GM23338 (cell line): Measurements from ENCODE around the gene NLRP1. TPM values are rescaled to one million over a fixed set of nuclear protein-coding genes. Genes with fewer than 3 reads are reported as not detected.

Experiments
- ATAC-seq: fragments of 200-7000 bp; cut with Tn5 transposase; 3 replicates; pipeline ENCODE4 v1.9.1; 2020
- DNase-seq: peaks from one replicate; pipeline ENCODE4 v3.0.0-alpha.2; 2015; ENCODE audit warnings: low spot score
- H2AFZ ChIP-seq: fragments of 200-600 bp; sonication (generic); 2 replicates; pipeline ENCODE4 v1.8.0; 2016; ENCODE audit warnings: antibody characterized with exemption, mild to moderate bottlenecking, moderate library complexity
- H3F3A ChIP-seq: fragments of 200-600 bp; sonication (generic); replicated peaks from 2 replicates; pipeline ENCODE4 v1.8.0; 2017; ENCODE audit warnings: antibody characterized with exemption, mixed run types, low read depth
- H3K27ac ChIP-seq: fragments of 200-600 bp; sonication (generic); 2 replicates; pipeline ENCODE4 v1.6.1; 2016; ENCODE audit warnings: low read depth
- H3K27me3 ChIP-seq: fragments of 200-600 bp; sonication (generic); 2 replicates; pipeline ENCODE4 v1.8.0; 2016; ENCODE audit warnings: mild to moderate bottlenecking, mixed run types, moderate library complexity; ENCODE audit not compliant: insufficient read depth
- H3K36me3 ChIP-seq: fragments of 200-600 bp; sonication (generic); 2 replicates; pipeline ENCODE4 v1.8.0; 2016; ENCODE audit warnings: mild to moderate bottlenecking; ENCODE audit not compliant: insufficient read depth
- H3K4me1 ChIP-seq: fragments of 200-600 bp; sonication (generic); 2 replicates; pipeline ENCODE4 v1.8.0; 2016; ENCODE audit warnings: mild to moderate bottlenecking, moderate library complexity; ENCODE audit not compliant: insufficient read depth
- H3K4me2 ChIP-seq: fragments of 200-600 bp; sonication (generic); 2 replicates; pipeline ENCODE4 v1.7.1; 2017; ENCODE audit warnings: mixed run types
- H3K4me3 ChIP-seq: fragments of 200-600 bp; sonication (generic); 2 replicates; pipeline ENCODE4 v1.6.1; 2016; ENCODE audit warnings: mixed run types
- H3K79me2 ChIP-seq: fragments of 200-600 bp; sonication (generic); replicated peaks from 2 replicates; pipeline ENCODE4 v1.8.0; 2017; ENCODE audit warnings: mild to moderate bottlenecking; ENCODE audit not compliant: insufficient read depth
- H3K9me2 ChIP-seq: fragments of 200-600 bp; sonication (generic); 2 replicates; pipeline ENCODE4 v1.8.0; 2017; ENCODE audit not compliant: insufficient read depth
- H4K20me1 ChIP-seq: fragments of 200-600 bp; sonication (generic); replicated peaks from 2 replicates; pipeline ENCODE4 v1.8.0; 2017; ENCODE audit warnings: mild to moderate bottlenecking; ENCODE audit not compliant: insufficient read depth
- H3K27ac Mint-ChIP-seq: 2 replicates; pipeline ENCODE4 v1.8.0; 2020; ENCODE audit warnings: inconsistent platforms, mild to moderate bottlenecking, moderate library complexity, mixed read lengths
- H3K27me3 Mint-ChIP-seq: 3 replicates; pipeline ENCODE4 v1.8.0; 2022; ENCODE audit warnings: low read depth, mild to moderate bottlenecking, moderate library complexity, mixed read lengths, inconsistent platforms; ENCODE audit not compliant: insufficient read depth, poor library complexity
- H3K36me3 Mint-ChIP-seq: 3 replicates; pipeline ENCODE4 v1.8.0; 2021; ENCODE audit warnings: low read depth, mild to moderate bottlenecking, inconsistent platforms, moderate library complexity, mixed read lengths
- H3K4me1 Mint-ChIP-seq: 3 replicates; pipeline ENCODE4 v1.8.0; 2020; ENCODE audit warnings: mild to moderate bottlenecking, inconsistent platforms, mixed read lengths
- H3K4me3 Mint-ChIP-seq: 3 replicates; pipeline ENCODE4 v1.8.0; 2021; ENCODE audit warnings: moderate library complexity, mild to moderate bottlenecking, inconsistent platforms, mixed read lengths
- H3K9me3 Mint-ChIP-seq: 3 replicates; pipeline ENCODE4 v1.8.0; 2020; ENCODE audit warnings: moderate library complexity, mild to moderate bottlenecking, inconsistent platforms, mixed read lengths
- CREB1 ChIP-seq: fragments of 250-450 bp; sonication (Bioruptor Pico); IDR thresholded peaks from 2 replicates; pipeline ENCODE4 v1.5.0; 2020; ENCODE audit warnings: low read depth, mild to moderate bottlenecking, moderate library complexity
- EZH2 ChIP-seq: fragments of 200-600 bp; sonication (generic); IDR thresholded peaks from one replicate; pipeline ENCODE4 v1.8.0; 2017; ENCODE audit warnings: antibody characterized with exemption, mild to moderate bottlenecking, low read depth; ENCODE audit not compliant: unreplicated experiment
- EZH2phosphoT487 ChIP-seq: fragments of 200-600 bp; sonication (generic); IDR thresholded peaks from one replicate; pipeline ENCODE4 v1.8.1; 2018; ENCODE audit warnings: antibody characterized with exemption; ENCODE audit not compliant: unreplicated experiment
- JUNB ChIP-seq: IDR thresholded peaks from one replicate; pipeline ENCODE4 v1.6.1; 2016; ENCODE audit warnings: antibody characterized with exemption; ENCODE audit not compliant: unreplicated experiment
- NANOG ChIP-seq: IDR thresholded peaks from 2 replicates; pipeline ENCODE4 v1.6.1; 2016; ENCODE audit warnings: antibody characterized with exemption, borderline replicate concordance
- POLR2AphosphoS5 ChIP-seq: IDR thresholded peaks from 2 replicates; pipeline ENCODE4 v1.6.1; 2016; ENCODE audit warnings: antibody characterized with exemption, low read depth
- STAT1 ChIP-seq: IDR thresholded peaks from one replicate; pipeline ENCODE4 v1.6.1; 2016; ENCODE audit warnings: antibody characterized with exemption; ENCODE audit not compliant: unreplicated experiment
- ZNF114 ChIP-seq: fragments of 250-450 bp; sonication (Bioruptor Pico); IDR thresholded peaks from 2 replicates; pipeline ENCODE4 v1.5.0; 2020; ENCODE audit warnings: mild to moderate bottlenecking, moderate library complexity
- ZNF331 ChIP-seq: fragments of 250-450 bp; sonication (Bioruptor Pico); IDR thresholded peaks from 2 replicates; pipeline ENCODE4 v1.5.0; 2020; ENCODE audit warnings: low read depth, mild to moderate bottlenecking, moderate library complexity
- polyA plus RNA-seq: library from polyadenylated mRNA; unstranded; fragments of >200 nt; fragmentation: Nextera tagmentation; extraction: Ambion mirVana; gene quantifications from 2 replicates; pipeline ENCODE4 v1.2.1, GENCODE V29; 2016
- total RNA-seq: library from RNA; depleted of rRNA; stranded (reverse); fragments of >200 nt; shearing (Covaris generic); gene quantifications from 2 replicates; pipeline ENCODE4 v1.2.3, GENCODE V29; 2014
- TF ChIP-seq, protein P1 (sequence below), 2 experiments: fragments of 200-600 bp in 1 of 2; sonication (generic) in 1 of 2; conservative IDR thresholded peaks; 2 replicates each; pipeline versions ENCODE4 v1.5.1 to v1.6.1; 2016 to 2017; ENCODE audit warnings: antibody characterized with exemption in 2 of 2, low read depth in 2 of 2, mild to moderate bottlenecking in 2 of 2, moderate library complexity in 1 of 2
- TF ChIP-seq, protein P2 (sequence below): IDR thresholded peaks from 2 replicates; pipeline ENCODE4 v1.6.1; 2016; ENCODE audit warnings: antibody characterized with exemption
- TF ChIP-seq, protein P3 (sequence below): IDR thresholded peaks from one replicate; pipeline ENCODE4 v1.6.1; 2018; ENCODE audit warnings: antibody characterized with exemption; ENCODE audit not compliant: unreplicated experiment

Gene NLRP1
- total and polyA plus RNA-seq, 2 experiments from 2014 or later: 7.6 to 16.2 TPM

DNA sequence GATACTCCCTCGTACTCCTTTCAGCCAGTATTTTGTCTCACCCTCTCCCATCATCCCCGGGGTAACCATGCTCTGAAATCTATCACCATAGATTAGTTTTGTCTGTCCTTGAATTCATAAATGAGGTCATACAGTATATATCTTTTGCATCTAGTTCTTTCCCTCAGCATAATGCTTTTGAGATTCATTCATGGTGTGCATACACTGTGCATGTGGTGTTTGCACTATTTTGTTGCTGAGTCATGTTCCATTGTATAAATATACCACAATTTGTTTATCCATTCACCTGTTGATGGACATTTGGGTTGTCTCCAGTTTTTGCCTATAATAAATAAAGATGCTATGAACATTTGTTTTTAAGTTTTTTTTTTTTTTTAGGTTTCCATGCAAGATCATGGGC is 34.2 kb upstream of the NLRP1 start (continued):
- TF ChIP-seq, protein P1, sequence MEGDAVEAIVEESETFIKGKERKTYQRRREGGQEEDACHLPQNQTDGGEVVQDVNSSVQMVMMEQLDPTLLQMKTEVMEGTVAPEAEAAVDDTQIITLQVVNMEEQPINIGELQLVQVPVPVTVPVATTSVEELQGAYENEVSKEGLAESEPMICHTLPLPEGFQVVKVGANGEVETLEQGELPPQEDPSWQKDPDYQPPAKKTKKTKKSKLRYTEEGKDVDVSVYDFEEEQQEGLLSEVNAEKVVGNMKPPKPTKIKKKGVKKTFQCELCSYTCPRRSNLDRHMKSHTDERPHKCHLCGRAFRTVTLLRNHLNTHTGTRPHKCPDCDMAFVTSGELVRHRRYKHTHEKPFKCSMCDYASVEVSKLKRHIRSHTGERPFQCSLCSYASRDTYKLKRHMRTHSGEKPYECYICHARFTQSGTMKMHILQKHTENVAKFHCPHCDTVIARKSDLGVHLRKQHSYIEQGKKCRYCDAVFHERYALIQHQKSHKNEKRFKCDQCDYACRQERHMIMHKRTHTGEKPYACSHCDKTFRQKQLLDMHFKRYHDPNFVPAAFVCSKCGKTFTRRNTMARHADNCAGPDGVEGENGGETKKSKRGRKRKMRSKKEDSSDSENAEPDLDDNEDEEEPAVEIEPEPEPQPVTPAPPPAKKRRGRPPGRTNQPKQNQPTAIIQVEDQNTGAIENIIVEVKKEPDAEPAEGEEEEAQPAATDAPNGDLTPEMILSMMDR (conservative IDR thresholded peaks at IDR 0.05; ENCODE audit: low read depth in 2 of 2): no peak
- no peak for TF ChIP-seq JUNB
- TF ChIP-seq, protein P2, sequence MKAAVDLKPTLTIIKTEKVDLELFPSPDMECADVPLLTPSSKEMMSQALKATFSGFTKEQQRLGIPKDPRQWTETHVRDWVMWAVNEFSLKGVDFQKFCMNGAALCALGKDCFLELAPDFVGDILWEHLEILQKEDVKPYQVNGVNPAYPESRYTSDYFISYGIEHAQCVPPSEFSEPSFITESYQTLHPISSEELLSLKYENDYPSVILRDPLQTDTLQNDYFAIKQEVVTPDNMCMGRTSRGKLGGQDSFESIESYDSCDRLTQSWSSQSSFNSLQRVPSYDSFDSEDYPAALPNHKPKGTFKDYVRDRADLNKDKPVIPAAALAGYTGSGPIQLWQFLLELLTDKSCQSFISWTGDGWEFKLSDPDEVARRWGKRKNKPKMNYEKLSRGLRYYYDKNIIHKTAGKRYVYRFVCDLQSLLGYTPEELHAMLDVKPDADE: no peak
- no peak for TF ChIP-seq POLR2AphosphoS5
- TF ChIP-seq CREB1 (CRISPR knock-in tag): no peak
- TF ChIP-seq NANOG: no peak
- TF ChIP-seq STAT1: no peak
- no peak for TF ChIP-seq EZH2phosphoT487

DNA sequence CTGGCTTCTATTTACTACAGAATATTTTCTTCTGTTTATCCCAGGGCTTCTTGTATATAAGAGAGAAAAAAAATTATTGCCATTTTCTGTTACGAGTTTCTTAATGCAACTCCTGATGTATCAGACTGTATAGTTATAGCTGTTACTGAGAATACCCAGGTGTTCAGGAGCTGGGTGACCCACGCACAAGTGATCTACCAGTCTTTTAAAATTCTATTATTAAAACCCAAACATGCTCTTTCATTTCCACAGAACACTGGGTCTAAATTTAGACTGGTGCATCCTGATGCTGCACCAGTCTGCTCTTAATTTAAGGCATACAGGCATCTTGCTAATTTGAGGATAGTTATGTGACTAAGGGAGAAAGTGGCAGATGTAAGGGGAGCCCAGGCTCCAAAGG is 31.2 kb upstream of the NLRP1 start:
- H3K4me3 Mint-ChIP-seq: no peak overlapping the region
- H3K9me2 ChIP-seq: no peaks in the 10 kb centered on the region
- no peak overlapping the region for H3K27ac Mint-ChIP-seq
- H3K9me3 Mint-ChIP-seq: no peaks in the 10 kb centered on the region
- H3K27me3 Mint-ChIP-seq: peaks cover 4% of the 10 kb centered on the region
- H3K4me2 ChIP-seq: no peak overlapping the region
- DNase-seq (no peak), ATAC-seq (no peak)
- no peaks in the 10 kb centered on the region for H3K4me1 ChIP-seq
- H3K27ac ChIP-seq: no peak overlapping the region
- no peaks in the 10 kb centered on the region for H3K36me3 ChIP-seq
- H3K36me3 Mint-ChIP-seq: no peaks in the 10 kb centered on the region
- no peaks in the 10 kb centered on the region for H3K27me3 ChIP-seq
- no peaks in the 10 kb centered on the region for H3K4me1 Mint-ChIP-seq
- H3K79me2 ChIP-seq: no peaks in the 10 kb centered on the region
- no peaks in the 10 kb centered on the region for H4K20me1 ChIP-seq
- H3K4me3 ChIP-seq: no peak overlapping the region
- no peaks in the 10 kb centered on the region for H3F3A ChIP-seq
- H2AFZ ChIP-seq: no peak overlapping the region
- TF ChIP-seq JUNB (no peak), EZH2phosphoT487 (no peak), ZNF331 (CRISPR knock-in tag) (no peak), ZNF114 (CRISPR knock-in tag) (no peak), STAT1 (no peak), EZH2 (no peak), POLR2AphosphoS5 (no peak), CREB1 (CRISPR knock-in tag) (no peak), NANOG (no peak)
- TF ChIP-seq, protein P1 (conservative IDR thresholded peaks at IDR 0.05; ENCODE audit: low read depth in 2 of 2): no peak
- TF ChIP-seq, protein P3, sequence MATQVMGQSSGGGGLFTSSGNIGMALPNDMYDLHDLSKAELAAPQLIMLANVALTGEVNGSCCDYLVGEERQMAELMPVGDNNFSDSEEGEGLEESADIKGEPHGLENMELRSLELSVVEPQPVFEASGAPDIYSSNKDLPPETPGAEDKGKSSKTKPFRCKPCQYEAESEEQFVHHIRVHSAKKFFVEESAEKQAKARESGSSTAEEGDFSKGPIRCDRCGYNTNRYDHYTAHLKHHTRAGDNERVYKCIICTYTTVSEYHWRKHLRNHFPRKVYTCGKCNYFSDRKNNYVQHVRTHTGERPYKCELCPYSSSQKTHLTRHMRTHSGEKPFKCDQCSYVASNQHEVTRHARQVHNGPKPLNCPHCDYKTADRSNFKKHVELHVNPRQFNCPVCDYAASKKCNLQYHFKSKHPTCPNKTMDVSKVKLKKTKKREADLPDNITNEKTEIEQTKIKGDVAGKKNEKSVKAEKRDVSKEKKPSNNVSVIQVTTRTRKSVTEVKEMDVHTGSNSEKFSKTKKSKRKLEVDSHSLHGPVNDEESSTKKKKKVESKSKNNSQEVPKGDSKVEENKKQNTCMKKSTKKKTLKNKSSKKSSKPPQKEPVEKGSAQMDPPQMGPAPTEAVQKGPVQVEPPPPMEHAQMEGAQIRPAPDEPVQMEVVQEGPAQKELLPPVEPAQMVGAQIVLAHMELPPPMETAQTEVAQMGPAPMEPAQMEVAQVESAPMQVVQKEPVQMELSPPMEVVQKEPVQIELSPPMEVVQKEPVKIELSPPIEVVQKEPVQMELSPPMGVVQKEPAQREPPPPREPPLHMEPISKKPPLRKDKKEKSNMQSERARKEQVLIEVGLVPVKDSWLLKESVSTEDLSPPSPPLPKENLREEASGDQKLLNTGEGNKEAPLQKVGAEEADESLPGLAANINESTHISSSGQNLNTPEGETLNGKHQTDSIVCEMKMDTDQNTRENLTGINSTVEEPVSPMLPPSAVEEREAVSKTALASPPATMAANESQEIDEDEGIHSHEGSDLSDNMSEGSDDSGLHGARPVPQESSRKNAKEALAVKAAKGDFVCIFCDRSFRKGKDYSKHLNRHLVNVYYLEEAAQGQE: no peak
- TF ChIP-seq, protein P2: no peak
